OCI-LY1 (cell line): ENCODE data around the gene C3orf22.

Source experiments
- H2AFZ ChIP-seq: fragments of 200-600 bp; sonication (generic), shearing (Covaris generic); 2 replicates; pipeline ENCODE4 v1.6.0; 2014; ENCODE audit warnings: antibody characterized with exemption, mild to moderate bottlenecking, low read length
- H3F3A ChIP-seq: fragments of 200-600 bp; sonication (generic), shearing (Covaris generic); 2 replicates; pipeline ENCODE4 v1.6.0; 2014; ENCODE audit warnings: mild to moderate bottlenecking, antibody characterized with exemption, low read length, moderate library complexity; ENCODE audit not compliant: insufficient read depth
- H3K27ac ChIP-seq: fragments of 200-600 bp; sonication (generic); 2 replicates; pipeline ENCODE4 v1.5.1; 2014; ENCODE audit warnings: low read length, mixed run types, mild to moderate bottlenecking, low read depth; ENCODE audit not compliant: poor library complexity, severe bottlenecking
- H3K27me3 ChIP-seq: fragments of 200-600 bp; sonication (generic); 2 replicates; pipeline ENCODE4 v1.6.0; 2014; ENCODE audit warnings: antibody characterized with exemption, mild to moderate bottlenecking, low read length, moderate library complexity; ENCODE audit not compliant: insufficient read depth
- H3K36me3 ChIP-seq: fragments of 200-600 bp; sonication (generic); 2 replicates; pipeline ENCODE4 v1.6.1; 2014; ENCODE audit warnings: mild to moderate bottlenecking, antibody characterized with exemption, low read length, moderate library complexity, mixed read lengths; ENCODE audit not compliant: insufficient read depth
- H3K4me1 ChIP-seq: fragments of 200-600 bp; sonication (generic); 2 replicates; pipeline ENCODE4 v1.5.1; 2014; ENCODE audit warnings: mild to moderate bottlenecking, low read length, moderate library complexity; ENCODE audit not compliant: insufficient read depth, severe bottlenecking
- H3K4me2 ChIP-seq: fragments of 200-600 bp; sonication (generic), shearing (Covaris generic); 2 replicates; pipeline ENCODE4 v1.6.1; 2014; ENCODE audit warnings: low read length
- H3K4me3 ChIP-seq: fragments of 200-600 bp; sonication (generic); 2 replicates; pipeline ENCODE4 v1.5.1; 2014; ENCODE audit warnings: low read length, low read depth, mild to moderate bottlenecking, mixed read lengths; ENCODE audit not compliant: poor library complexity, severe bottlenecking
- H3K79me2 ChIP-seq: fragments of 200-600 bp; shearing (Covaris generic); 2 replicates; pipeline ENCODE4 v1.6.1; 2016; ENCODE audit warnings: mixed run types, low read length, mixed read lengths; ENCODE audit not compliant: insufficient read depth
- H3K9ac ChIP-seq: fragments of 200-600 bp; sonication (generic), shearing (Covaris generic); 2 replicates; pipeline ENCODE4 v1.6.1; 2014; ENCODE audit warnings: mild to moderate bottlenecking, low read length, mixed read lengths
- H3K9me2 ChIP-seq: fragments of 200-600 bp; sonication (generic), shearing (Covaris generic); 2 replicates; pipeline ENCODE4 v1.6.1; 2014; ENCODE audit warnings: low read depth, mild to moderate bottlenecking, low read length, mixed read lengths
- H3K9me3 ChIP-seq: fragments of 200-600 bp; shearing (Covaris generic); 2 replicates; pipeline ENCODE4 v1.6.1; 2014; ENCODE audit warnings: low read length, mixed read lengths
- H4K20me1 ChIP-seq: fragments of 200-600 bp; sonication (generic), shearing (Covaris generic); 2 replicates; pipeline ENCODE4 v1.6.0; 2016; ENCODE audit warnings: mild to moderate bottlenecking, low read length; ENCODE audit not compliant: insufficient read depth
- EZH2 ChIP-seq: fragments of 200-600 bp; sonication (generic), shearing (Covaris generic); IDR thresholded peaks from 2 replicates; pipeline ENCODE4 v1.8.0; 2017; ENCODE audit warnings: borderline replicate concordance, mixed run types, mild to moderate bottlenecking, antibody characterized with exemption, low read length, moderate library complexity, mixed read lengths
- TF ChIP-seq, protein P1 (sequence below): fragments of 200-600 bp; sonication (generic), shearing (Covaris generic); IDR thresholded peaks from 2 replicates; pipeline ENCODE4 v1.5.1; 2017; ENCODE audit warnings: mild to moderate bottlenecking, antibody characterized with exemption, low read length, moderate library complexity, mixed read lengths

The C3orf22 gene

GRCh38 chr3:126518779-126519177 is 40.0 kb downstream of the C3orf22 start:
- H3K4me3 ChIP-seq: no peak overlapping the region
- no peak overlapping the region for H3K9ac ChIP-seq
- no peaks in the 10 kb centered on the region for H3K79me2 ChIP-seq
- H3K27ac ChIP-seq: no peak overlapping the region
- H3F3A ChIP-seq: no peaks in the 10 kb centered on the region
- no peaks in the 10 kb centered on the region for H3K9me3 ChIP-seq
- no peak overlapping the region for H2AFZ ChIP-seq
- H3K4me1 ChIP-seq: no peaks in the 10 kb centered on the region
- no peaks in the 10 kb centered on the region for H3K36me3 ChIP-seq
- H3K27me3 ChIP-seq: no peaks in the 10 kb centered on the region
- no peak for TF ChIP-seq EZH2
- TF ChIP-seq, protein P1, sequence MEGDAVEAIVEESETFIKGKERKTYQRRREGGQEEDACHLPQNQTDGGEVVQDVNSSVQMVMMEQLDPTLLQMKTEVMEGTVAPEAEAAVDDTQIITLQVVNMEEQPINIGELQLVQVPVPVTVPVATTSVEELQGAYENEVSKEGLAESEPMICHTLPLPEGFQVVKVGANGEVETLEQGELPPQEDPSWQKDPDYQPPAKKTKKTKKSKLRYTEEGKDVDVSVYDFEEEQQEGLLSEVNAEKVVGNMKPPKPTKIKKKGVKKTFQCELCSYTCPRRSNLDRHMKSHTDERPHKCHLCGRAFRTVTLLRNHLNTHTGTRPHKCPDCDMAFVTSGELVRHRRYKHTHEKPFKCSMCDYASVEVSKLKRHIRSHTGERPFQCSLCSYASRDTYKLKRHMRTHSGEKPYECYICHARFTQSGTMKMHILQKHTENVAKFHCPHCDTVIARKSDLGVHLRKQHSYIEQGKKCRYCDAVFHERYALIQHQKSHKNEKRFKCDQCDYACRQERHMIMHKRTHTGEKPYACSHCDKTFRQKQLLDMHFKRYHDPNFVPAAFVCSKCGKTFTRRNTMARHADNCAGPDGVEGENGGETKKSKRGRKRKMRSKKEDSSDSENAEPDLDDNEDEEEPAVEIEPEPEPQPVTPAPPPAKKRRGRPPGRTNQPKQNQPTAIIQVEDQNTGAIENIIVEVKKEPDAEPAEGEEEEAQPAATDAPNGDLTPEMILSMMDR: no peak
- no peak overlapping the region for H3K4me2 ChIP-seq
- H4K20me1 ChIP-seq: no peaks in the 10 kb centered on the region
- H3K9me2 ChIP-seq: no peaks in the 10 kb centered on the region

DNA sequence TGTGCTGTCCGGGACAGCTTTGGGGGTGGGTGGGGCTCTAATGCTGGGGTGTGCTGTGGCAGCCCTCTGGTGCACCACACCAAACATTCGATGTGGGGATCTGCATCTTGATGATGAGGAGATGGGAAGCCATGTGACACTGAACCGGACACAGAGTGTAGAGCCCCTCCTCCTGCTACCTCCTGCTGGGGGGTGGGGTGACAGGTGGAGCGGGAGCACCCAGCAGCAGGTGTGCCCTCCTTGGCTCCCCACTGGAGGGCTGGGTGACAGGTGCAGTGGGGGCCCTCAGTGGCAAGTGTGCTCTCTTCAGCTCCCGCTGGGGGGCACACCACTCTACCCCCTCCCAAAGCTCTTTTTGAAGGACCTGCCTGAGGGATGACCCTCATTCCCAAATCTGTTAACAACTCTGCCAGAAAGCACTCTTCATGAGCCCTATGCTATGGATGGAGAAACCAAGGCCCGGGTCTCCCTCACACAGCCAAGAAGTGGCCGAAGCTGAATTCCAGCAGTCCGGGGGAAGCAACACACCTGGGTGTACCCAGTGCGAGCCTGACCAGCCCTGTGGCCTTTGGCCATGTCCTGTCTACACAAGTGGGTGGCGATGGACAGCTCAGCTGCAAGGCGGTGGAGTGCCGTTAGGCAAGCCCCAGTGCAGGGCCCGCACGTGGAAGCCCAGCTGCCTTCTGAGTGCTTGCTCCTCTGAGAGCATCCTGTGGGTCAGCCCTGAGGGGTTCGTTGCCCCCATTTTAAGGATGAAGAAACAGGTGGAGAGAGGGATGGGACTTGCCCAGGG is 40.5 kb downstream of the C3orf22 start:
- TF ChIP-seq EZH2: no peak
- TF ChIP-seq, protein P1: no peak
- H3K9me2 ChIP-seq: no peaks in the 10 kb centered on the region
- H3K27me3 ChIP-seq: no peaks in the 10 kb centered on the region
- no peak overlapping the region for H3K9ac ChIP-seq
- H3K4me1 ChIP-seq: no peaks in the 10 kb centered on the region
- H3K36me3 ChIP-seq: no peaks in the 10 kb centered on the region
- H3K79me2 ChIP-seq: no peaks in the 10 kb centered on the region
- H3K4me2 ChIP-seq: no peak overlapping the region
- no peak overlapping the region for H3K4me3 ChIP-seq
- no peaks in the 10 kb centered on the region for H3K9me3 ChIP-seq
- H4K20me1 ChIP-seq: no peaks in the 10 kb centered on the region
- H3K27ac ChIP-seq: no peak overlapping the region
- no peak overlapping the region for H2AFZ ChIP-seq
- H3F3A ChIP-seq: no peaks in the 10 kb centered on the region

- Histone ChIP-seq H3K4me1 (no peaks in the 10 kb centered on the region), H3F3A (no peaks in the 10 kb centered on the region), H3K36me3 (no peaks in the 10 kb centered on the region), H3K9me2 (no peaks in the 10 kb centered on the region), H3K4me2 (no peak within 1 kb of the TSS), H3K27me3 (no peaks in the 10 kb centered on the region), H2AFZ (no peak within 1 kb of the TSS), H3K9ac (no peak within 1 kb of the TSS), H3K9me3 (no peaks in the 10 kb centered on the region), H3K79me2 (no peaks in the 10 kb centered on the region), H3K27ac (no peak within 1 kb of the TSS), H4K20me1 (no peaks in the 10 kb centered on the region), H3K4me3 (no peak within 1 kb of the TSS)
- no peak for TF ChIP-seq EZH2
- TF ChIP-seq, protein P1: no peak
Observed at GRCh38 chr3:126517291-126517951, 41.3 kb downstream of the C3orf22 start, which contains the start of gene UROC1. Gene UROC1 (minus strand): TSS chr3:126517773. CDS start chr3:126517719, 54 bp downstream.
